Gastrocnemius medialis (tissue), 4 donors: Measurements from ENCODE around the gene SPOCK1. TPM values are rescaled to one million over a fixed set of nuclear protein-coding genes. Genes with fewer than 3 reads are reported as not detected.

ENCODE experiments used
- ATAC-seq, 2 donors: fragments of 150-250 bp; one replicate each; pipeline ENCODE4 v1.9.1; 2016
- DNase-seq, 2 donors: peaks; one replicate each; pipeline ENCODE4 v3.0.0-alpha.2; 2019
- H3K27ac ChIP-seq, 4 donors: fragments of 200-600 bp; sonication (generic); 1 replicate in 1 of 4; 2 replicates in 3 of 4; pipeline ENCODE4 v1.5.1; 2016 to 2018; ENCODE audit warnings: mild to moderate bottlenecking in 2 of 4, moderate library complexity in 1 of 4
- H3K27me3 ChIP-seq, 3 donors: fragments of 200-600 bp; sonication (generic) in 2 of 3; 1 replicate in 1 of 3; 2 replicates in 2 of 3; pipeline versions ENCODE4 v1.5.1 to v1.6.0; 2016 to 2019; ENCODE audit warnings: mild to moderate bottlenecking in 1 of 3, moderate library complexity in 1 of 3
- H3K36me3 ChIP-seq, 2 donors: fragments of 200-600 bp; sonication (generic) in 1 of 2; one replicate each; pipeline ENCODE4 v1.5.1; 2017 to 2018
- H3K4me1 ChIP-seq, 2 donors: fragments of 200-600 bp; sonication (generic) in 1 of 2; one replicate each; pipeline ENCODE4 v1.5.1; 2016 to 2017; ENCODE audit warnings: mild to moderate bottlenecking in 2 of 2
- H3K4me3 ChIP-seq, 4 donors: fragments of 200-600 bp; sonication (generic) in 3 of 4; 1 replicate in 1 of 4; 2 replicates in 3 of 4; pipeline ENCODE4 v1.5.1; 2016 to 2019; ENCODE audit warnings: mild to moderate bottlenecking in 2 of 4
- H3K9me3 ChIP-seq, 3 donors: fragments of 200-600 bp; sonication (generic) in 2 of 3; 1 replicate in 1 of 3; 2 replicates in 2 of 3; pipeline ENCODE4 v1.5.1; 2016 to 2019
- CTCF ChIP-seq, 5 experiments: fragments of 450-650 bp in 3 of 5; fragments of 200-600 bp in 2 of 5; sonication (generic) in 2 of 5; IDR thresholded peaks in 4 of 5; conservative IDR thresholded peaks in 1 of 5; 1 replicate in 4 of 5; 2 replicates in 1 of 5; pipeline ENCODE4 v1.5.1; 2016 to 2019; ENCODE audit warnings: antibody characterized with exemption in 5 of 5, mild to moderate bottlenecking in 3 of 5, moderate library complexity in 3 of 5
- POLR2A ChIP-seq, 2 donors: fragments of 450-650 bp; IDR thresholded peaks; one replicate each; pipeline ENCODE4 v1.6.1; 2017; ENCODE audit warnings: antibody characterized with exemption in 2 of 2, mild to moderate bottlenecking in 2 of 2, moderate library complexity in 2 of 2
- in situ Hi-C, 4 donors: fragments of 200-750 bp; cut with MboI; loops; one replicate each; pipeline versions ENCODE4 v1.15.0 to v1.8.0; 2017; ENCODE audit warnings: low sequenced_read_pairs in 4 of 4
- intact Hi-C: fragments of 100-400 bp; cut with DNase I; formaldehyde crosslinking; loops from one replicate; pipeline ENCODE4 v1.15.1; 2023; ENCODE audit warnings: low total_unique reads
- total RNA-seq, 4 donors: library from RNA; depleted of rRNA; stranded (reverse); fragments of >200 nt; gene quantifications; one replicate each; pipeline versions ENCODE4 v1.1.0 to v1.2.3, GENCODE V29; 2016

Gene SPOCK1
- total RNA-seq, 4 donors from 2014 or later, result 5.8 to 33.8 (median 25.3) TPM

- Histone ChIP-seq H3K9me3 (no peaks in the 10 kb centered on the region), H3K27ac (no peak overlapping the region), H3K27me3 (no peaks in the 10 kb centered on the region), H3K4me1 (no peaks in the 10 kb centered on the region), H3K36me3 (no peaks in the 10 kb centered on the region), H3K4me3 (no peak overlapping the region)
- DNase-seq, result no peak
- ATAC-seq, result no peak
- intact Hi-C loops, result no loop called here
- in situ Hi-C loops, result loop anchor here in 1 of 4 donors (10.0 kb wide), 1 partner anchor 162 kb away; no protein-coding TSS in a partner anchor
- TF ChIP-seq POLR2A (IDR thresholded peaks at IDR 0.05), result no peak
- TF ChIP-seq CTCF (IDR thresholded peaks at IDR 0.05 in 4 of 5, conservative IDR thresholded peaks at IDR 0.05 in 1 of 5), result no peak
Measured at GRCh38 chr5:137507150-137507549, 8.0 kb upstream of the SPOCK1 start.

GRCh38 chr5:137506296-137506695 is 7.2 kb upstream of the SPOCK1 start:
- no peak for TF ChIP-seq CTCF (IDR thresholded peaks at IDR 0.05 in 4 of 5, conservative IDR thresholded peaks at IDR 0.05 in 1 of 5)
- no peak for TF ChIP-seq POLR2A (IDR thresholded peaks at IDR 0.05)
- H3K27me3 ChIP-seq, result no peaks in the 10 kb centered on the region
- ATAC-seq, result no peak
- intact Hi-C loops (no loop called here), in situ Hi-C loops (loop anchor here in 1 of 4 donors (10.0 kb wide), 1 partner anchor 161 kb away; no protein-coding TSS in a partner anchor)
- H3K4me1 ChIP-seq, result no peaks in the 10 kb centered on the region
- DNase-seq, result no peak
- H3K36me3 ChIP-seq, result no peaks in the 10 kb centered on the region
- no peak overlapping the region for H3K27ac ChIP-seq
- no peaks in the 10 kb centered on the region for H3K9me3 ChIP-seq
- H3K4me3 ChIP-seq, result no peak overlapping the region

GRCh38 chr5:137504916-137505315 is 5.8 kb upstream of the SPOCK1 start:
- no peak for ATAC-seq
- H3K27ac ChIP-seq, result no peak overlapping the region
- intact Hi-C loops, result no loop called here
- H3K4me1 ChIP-seq, result no peaks in the 10 kb centered on the region
- no peaks in the 10 kb centered on the region for H3K27me3 ChIP-seq
- in situ Hi-C loops, result loop anchor here in 3 of 4 donors (5.0 to 10.0 kb wide), 4 partner anchors 160 to 698 kb away; no protein-coding TSS in a partner anchor
- no peak for DNase-seq
- H3K9me3 ChIP-seq, result no peaks in the 10 kb centered on the region
- no peak overlapping the region for H3K4me3 ChIP-seq
- H3K36me3 ChIP-seq, result no peaks in the 10 kb centered on the region
- TF ChIP-seq POLR2A (IDR thresholded peaks at IDR 0.05), result no peak
- TF ChIP-seq CTCF (IDR thresholded peaks at IDR 0.05 in 4 of 5, conservative IDR thresholded peaks at IDR 0.05 in 1 of 5), result no peak

GRCh38 chr5:137503456-137503855 is 4.3 kb upstream of the SPOCK1 start:
- no peak for ATAC-seq
- Histone ChIP-seq H3K4me3 (no peak overlapping the region), H3K27ac (no peak overlapping the region), H3K27me3 (no peaks in the 10 kb centered on the region), H3K4me1 (no peaks in the 10 kb centered on the region), H3K36me3 (no peaks in the 10 kb centered on the region), H3K9me3 (no peaks in the 10 kb centered on the region)
- TF ChIP-seq CTCF (IDR thresholded peaks at IDR 0.05 in 4 of 5, conservative IDR thresholded peaks at IDR 0.05 in 1 of 5) (no peak), POLR2A (IDR thresholded peaks at IDR 0.05) (no peak)
- DNase-seq, result no peak
- in situ Hi-C loops, result loop anchor here in 3 of 4 donors (5.0 to 10.0 kb wide), 4 partner anchors 159 to 696 kb away; no protein-coding TSS in a partner anchor
- intact Hi-C loops, result no loop called here

- no peak for ATAC-seq
- intact Hi-C loops (no loop called here), in situ Hi-C loops (loop anchor here in 3 of 4 donors (5.0 to 10.0 kb wide), 4 partner anchors 158 to 695 kb away; no protein-coding TSS in a partner anchor)
- TF ChIP-seq CTCF (IDR thresholded peaks at IDR 0.05 in 4 of 5, conservative IDR thresholded peaks at IDR 0.05 in 1 of 5) (no peak), POLR2A (IDR thresholded peaks at IDR 0.05) (no peak)
- Histone ChIP-seq H3K36me3 (no peaks in the 10 kb centered on the region), H3K4me3 (no peak overlapping the region), H3K4me1 (no peaks in the 10 kb centered on the region), H3K27ac (no peak overlapping the region), H3K9me3 (no peaks in the 10 kb centered on the region), H3K27me3 (no peaks in the 10 kb centered on the region)
- DNase-seq, result no peak
Measured at GRCh38 chr5:137502632-137503031, 3.5 kb upstream of the SPOCK1 start.
